Left forelimb (tissue), 1 donor: ENCODE data around the gene HS6ST2.
"Not testable (repeated sequence)": the region's sequence is repeated elsewhere in the genome, so short reads cannot be mapped to it uniquely, and the experiment has no call there.

ENCODE experiments used
- DNase-seq: peaks from one replicate; pipeline ENCODE4 v3.0.0-alpha.2; 2018; ENCODE audit warnings: low spot score

The HS6ST2 gene

GRCh38 chrX:132958091-132958703, at the start of gene HS6ST2:
Gene HS6ST2, minus strand, starts transcription at chrX:132958629.
- no peak for DNase-seq

- DNase-seq: no peak
These were observed 49.0 kb upstream of the HS6ST2 start for GRCh38 chrX:133007458-133007857.

DNA sequence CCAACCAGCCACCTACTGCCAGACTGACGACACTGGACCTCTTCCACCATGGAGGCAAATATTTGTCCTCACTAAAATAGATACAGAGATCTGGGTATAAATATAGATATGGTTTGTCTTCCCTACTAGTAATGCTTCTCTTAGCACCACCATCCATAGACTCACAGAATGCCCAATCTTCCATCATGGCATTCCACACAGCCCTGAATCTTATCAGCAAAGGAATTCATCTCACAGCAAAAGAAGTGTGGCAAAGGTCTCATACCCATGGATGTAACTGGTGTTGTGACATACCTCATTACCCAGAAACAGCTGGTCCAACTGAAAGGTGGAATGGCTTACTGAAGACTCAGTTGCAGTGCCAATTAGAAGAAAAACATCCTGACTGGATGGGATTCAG, 47.2 kb upstream of the HS6ST2 start:
- no peak for DNase-seq

- no peak for DNase-seq
These were observed 46.6 kb upstream of the HS6ST2 start for GRCh38 chrX:133005042-133005441.

GRCh38 chrX:132999209-132999608, 40.8 kb upstream of the HS6ST2 start:
- DNase-seq: no peak

GRCh38 chrX:132990835-132991234, 32.4 kb upstream of the HS6ST2 start:
- DNase-seq: no peak

- DNase-seq: no peak
These were observed 28.1 kb upstream of the HS6ST2 start for GRCh38 chrX:132986556-132986955.

GRCh38 chrX:132984058-132984650, 25.7 kb upstream of the HS6ST2 start:
- no peak for DNase-seq

GRCh38 chrX:132983496-132983895, 25.1 kb upstream of the HS6ST2 start:
- DNase-seq: no peak

DNA sequence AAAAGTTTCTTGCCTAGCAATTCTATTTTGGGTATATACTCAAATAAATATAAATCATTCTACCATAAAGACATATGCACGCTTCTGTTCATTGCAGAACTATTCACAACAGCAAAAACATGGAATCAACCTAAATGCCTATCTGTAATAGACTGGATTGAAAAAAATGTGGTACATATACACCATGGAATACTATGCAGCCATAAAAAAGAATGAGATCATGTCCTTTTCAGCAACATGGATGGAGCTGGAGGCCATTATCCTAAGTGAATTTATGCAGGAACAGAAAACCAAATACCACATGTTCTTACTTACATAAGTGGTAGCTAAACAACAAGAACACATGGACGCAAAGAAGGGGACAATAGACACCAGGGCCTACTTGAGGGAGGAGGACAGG, 21.6 kb upstream of the HS6ST2 start:
- not testable (repeated sequence) for DNase-seq

DNA sequence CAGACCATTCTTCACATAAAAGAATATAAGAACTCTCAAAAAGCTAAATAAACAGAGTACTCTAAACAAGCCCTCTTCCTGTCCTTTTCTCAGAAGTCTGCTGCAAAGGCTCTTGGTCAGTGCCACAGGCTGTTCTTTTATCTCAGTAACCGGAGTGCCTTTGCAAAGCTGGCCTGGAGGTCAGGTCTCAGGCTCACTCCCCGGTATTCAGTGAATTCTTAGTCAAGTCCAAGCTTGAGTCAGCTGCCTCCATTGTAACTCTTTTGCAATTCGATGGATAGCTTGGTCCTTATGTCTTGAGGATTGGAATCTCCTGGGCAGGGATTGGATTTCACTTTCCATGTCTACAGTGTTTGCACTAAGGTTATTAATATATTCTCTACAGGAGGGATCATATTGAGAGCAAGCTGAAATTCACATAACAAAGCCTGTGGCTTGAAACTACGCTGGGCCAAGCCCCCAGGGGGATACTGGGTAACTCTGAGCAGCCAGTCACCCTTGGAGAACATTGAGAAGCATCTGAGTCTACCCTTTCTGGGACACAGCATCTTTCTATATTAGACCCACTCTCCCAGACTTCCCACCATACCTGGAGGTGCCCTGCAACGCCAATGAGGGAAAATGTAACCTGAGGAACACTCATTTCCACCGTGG, 10.0 kb upstream of the HS6ST2 start:
- DNase-seq: no peak

- DNase-seq: no peak
These were observed 8.6 kb upstream of the HS6ST2 start for GRCh38 chrX:132967049-132967448.

GRCh38 chrX:132965461-132965860, 7.0 kb upstream of the HS6ST2 start:
- no peak for DNase-seq

DNA sequence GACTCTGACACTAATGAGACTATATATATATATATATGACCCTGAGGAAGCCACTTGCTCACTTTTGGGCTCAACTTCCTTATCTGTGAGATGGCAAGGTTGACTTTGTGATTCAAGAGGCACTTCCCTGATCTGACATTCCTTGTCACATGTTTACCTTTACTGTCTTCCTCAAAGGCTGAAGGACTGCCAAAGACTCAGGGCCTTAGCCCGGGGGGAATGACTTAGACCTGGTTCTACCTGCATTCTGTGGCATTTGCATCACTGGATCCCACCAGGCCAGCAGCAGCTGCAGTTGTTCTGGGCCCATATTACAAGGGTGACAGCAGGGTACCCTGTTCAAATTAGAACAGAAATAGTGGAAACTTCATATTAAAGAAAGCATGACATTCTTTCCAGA, 3.1 kb upstream of the HS6ST2 start:
- DNase-seq: no peak

- DNase-seq: peak; percentile 72
These were observed 978 bp downstream of the HS6ST2 start for GRCh38 chrX:132957211-132958090.

GRCh38 chrX:132956421-132957210, 1.8 kb downstream of the HS6ST2 start:
- no peak for DNase-seq

GRCh38 chrX:132955690-132956089, 2.7 kb downstream of the HS6ST2 start:
- no peak for DNase-seq

DNA sequence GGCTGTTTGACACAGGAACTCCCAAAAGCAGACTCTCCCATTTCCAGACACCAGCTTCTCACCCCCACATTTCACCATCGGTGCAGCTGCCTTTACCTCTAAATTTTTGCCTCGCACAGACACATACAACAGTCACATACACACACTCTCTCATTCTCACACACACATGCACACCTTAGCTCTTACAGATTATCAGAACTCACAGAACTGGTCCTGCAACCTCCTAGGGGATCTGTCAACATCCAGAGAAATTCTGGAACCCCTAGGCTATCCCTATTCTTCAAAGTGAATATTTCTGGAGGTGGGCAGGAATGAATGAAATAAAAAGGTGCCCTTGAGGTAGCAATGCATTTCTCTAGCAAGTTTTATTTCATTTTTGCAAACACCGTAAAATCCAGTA, 4.1 kb downstream of the HS6ST2 start:
- no peak for DNase-seq

DNA sequence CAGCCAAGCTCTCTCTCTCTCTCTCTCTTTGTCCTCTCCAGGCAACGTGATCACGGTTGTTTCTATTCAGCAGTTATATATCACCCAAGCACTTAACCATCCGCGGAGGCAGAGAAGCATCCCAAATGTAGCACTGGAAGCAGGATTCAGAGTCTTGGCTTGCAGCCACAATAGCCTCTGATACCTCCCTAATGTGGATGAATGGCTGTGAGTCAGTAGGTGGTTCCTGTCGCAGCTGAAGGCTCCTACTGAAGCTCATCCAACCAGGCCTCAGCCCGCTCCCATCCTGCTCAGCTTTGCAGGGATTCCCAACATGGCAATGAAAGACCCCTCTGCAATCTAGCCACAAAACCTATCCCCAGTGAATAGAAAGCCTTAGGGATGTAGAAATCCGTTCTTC, 5.1 kb downstream of the HS6ST2 start:
- no peak for DNase-seq

DNA sequence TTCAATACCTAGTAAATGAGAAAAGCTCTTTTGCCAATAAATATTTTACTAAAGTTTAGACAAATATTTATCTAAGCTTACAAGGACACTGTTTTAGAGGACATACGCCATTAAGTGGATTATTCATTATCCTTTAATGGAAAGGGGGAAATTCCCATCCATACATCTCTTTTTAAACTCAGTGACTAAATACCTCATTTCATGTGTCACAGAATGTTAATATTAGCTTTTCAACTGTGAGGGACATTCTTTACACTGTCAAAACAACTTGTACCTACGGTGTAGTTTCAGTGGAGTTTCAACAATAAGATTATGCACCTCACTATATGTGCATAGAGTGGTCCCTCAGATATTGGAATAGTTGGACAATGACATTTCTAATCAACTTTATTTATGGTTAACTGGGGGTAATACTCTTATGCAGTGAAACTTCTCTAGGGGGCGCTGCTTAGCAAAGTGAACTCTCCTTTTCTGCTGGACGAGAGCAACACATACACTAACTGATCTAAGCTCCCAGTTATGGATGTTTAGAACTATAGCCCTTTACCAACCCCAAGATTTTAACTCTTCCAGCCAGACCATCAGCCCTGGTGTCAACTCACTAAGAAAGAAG, 9.7 kb downstream of the HS6ST2 start:
- DNase-seq: no peak

GRCh38 chrX:132945055-132945599, 13.3 kb downstream of the HS6ST2 start:
- not testable (repeated sequence) for DNase-seq
